Bone marrow (tissue), 2 donors: ENCODE data around the gene SPIRE2.
"Not testable (repeated sequence)": the region's sequence is repeated elsewhere in the genome, so short reads cannot be mapped to it uniquely, and the experiment has no call there.

ENCODE experiments used
- DNase-seq, 2 donors: peaks; one replicate each; lab custom pipeline; 2025; lab: John Stamatoyannopoulos, UW

Gene SPIRE2

DNA sequence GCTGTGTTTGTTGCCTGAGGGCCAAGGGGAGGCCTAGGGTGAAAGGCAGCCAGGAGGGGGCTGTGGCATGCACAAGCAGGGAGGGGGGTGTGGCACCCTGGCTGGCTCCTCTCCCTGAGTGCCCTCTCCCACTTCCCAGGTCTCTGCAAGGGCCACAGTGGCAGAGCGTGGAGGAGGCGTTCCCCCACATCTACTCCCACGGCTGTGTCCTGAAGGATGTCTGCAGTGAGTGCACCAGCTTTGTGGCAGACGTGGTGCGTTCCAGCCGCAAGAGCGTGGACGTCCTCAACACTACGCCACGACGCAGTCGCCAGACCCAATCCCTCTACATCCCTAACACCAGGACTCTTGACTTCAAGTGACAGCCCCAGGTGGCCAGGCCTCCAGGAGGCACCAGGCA is 41.6 kb downstream of the SPIRE2 start:
- DNase-seq = no peak

DNA sequence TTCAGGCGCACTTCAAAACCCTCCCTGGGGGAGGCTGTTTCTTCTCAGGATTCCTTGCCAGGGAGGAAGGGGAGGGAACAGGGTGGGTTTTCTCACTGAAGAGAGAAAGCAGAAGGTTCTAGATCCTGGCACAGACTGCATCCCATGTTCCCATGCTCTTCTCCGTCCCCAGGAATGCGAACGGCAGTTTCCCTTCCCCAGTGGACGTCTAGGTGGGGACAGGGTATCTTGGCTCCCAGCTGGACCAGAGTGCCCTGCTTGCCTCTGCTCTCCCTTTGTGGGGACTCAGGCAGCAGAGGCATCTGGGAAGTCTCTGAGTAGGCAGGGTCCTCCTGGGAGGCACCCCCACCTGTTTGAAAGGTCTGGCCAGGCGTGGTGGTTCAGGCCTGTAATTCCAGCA is 42.2 kb downstream of the SPIRE2 start:
- no peak for DNase-seq

DNA sequence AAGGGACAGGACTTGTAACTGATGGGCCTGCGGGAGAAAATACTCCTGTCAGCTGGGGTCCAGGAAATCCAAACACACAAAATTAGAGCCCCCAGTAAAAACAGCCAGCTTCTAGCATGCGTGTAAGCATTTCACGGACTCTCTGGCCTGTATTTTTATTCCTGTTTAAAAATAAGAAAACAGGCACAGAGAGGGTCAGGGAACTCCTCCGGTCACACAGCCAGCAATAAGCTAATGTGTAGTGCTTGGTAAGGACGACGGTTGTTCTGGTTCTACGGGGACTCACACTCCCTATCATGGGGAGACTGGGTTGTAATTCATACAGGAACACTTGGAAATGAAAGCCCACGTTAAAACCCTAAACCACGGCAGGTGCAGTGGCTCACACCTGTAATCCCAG is 43.6 kb downstream of the SPIRE2 start:
- DNase-seq = no peak

DNA sequence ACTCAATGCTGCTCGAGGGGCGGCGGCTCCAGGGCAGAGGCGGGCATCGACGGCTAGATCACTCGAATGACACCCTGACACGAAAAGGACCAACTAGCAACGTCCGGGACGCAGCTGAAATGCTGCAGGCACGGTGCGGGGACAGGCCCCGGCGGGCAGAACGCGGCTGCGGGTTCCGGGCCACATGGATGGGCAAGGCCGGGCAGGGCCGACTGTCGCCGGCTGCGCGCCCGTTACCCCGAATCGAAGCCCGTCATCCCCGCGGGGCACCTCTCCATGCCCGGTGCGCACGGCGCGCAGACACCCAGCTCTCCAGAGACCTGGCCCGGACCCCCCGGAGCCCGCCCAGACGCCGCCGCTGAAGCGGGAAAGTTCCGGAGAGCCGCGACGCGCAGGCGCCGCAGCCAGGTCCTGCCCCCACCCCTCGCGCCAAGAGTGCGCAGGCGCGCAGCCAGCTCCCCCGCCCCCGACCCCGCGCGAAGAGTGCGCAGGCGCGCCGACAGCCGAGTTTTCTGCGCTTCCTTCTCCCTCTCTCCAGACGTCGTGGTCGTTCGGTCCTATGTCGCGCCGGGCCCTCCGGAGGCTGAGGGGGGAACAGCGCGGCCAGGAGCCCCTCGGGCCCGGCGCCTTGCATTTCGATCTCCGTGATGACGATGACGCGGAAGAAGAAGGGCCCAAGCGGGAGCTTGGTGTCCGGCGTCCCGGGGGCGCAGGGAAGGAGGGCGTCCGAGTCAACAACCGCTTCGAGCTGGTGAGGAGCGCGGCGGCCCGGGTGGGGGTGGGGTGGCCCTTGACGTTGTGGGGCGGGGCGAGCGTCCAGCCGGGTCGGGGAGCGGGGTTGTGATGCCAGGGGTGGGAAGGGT is 45.1 kb downstream of the SPIRE2 start, which contains the start of gene TCF25:
Gene TCF25 (plus strand): TSS at position 484 of the 863 bp plus-strand sequence. CDS start 76 bp downstream, at position 560.
- DNase-seq = peak; percentile 64 to 91

DNA sequence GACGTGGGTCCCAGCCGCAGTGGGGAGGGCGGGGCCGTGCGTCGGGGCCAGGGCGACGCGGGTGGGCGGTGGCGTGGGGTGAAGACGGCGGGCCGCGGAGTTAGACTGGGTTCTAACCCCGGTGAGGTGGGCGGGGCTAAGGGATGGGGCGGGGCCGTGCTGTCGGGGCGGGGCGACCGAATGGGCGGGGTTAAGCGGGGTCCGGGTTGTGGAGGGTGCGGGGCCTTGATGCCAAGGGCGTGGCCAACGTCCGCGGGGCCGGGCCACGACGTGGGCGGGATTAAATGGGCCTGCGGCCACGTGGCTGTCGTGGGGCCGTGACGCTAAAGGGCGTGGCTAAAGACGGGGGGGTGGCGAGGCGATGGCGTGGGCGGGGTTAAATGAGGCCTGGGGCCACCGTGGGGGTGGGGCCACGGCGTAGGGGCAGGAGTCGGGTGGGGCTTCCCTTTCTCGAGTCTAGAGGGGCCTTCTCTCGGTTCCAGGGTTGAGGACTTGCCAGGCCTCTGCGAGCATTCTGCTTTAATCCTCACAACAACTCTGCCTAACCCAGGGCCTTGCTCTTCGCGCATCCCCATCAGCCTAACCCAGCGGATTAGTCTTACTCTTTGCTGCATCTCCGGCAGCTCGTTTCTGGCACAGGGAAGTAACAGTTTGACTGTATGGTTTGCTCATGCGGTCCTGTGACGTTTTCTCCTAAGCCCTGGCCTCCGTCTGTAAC is 45.9 kb downstream of the SPIRE2 start:
- peak; percentile 87 to 99 for DNase-seq

DNA sequence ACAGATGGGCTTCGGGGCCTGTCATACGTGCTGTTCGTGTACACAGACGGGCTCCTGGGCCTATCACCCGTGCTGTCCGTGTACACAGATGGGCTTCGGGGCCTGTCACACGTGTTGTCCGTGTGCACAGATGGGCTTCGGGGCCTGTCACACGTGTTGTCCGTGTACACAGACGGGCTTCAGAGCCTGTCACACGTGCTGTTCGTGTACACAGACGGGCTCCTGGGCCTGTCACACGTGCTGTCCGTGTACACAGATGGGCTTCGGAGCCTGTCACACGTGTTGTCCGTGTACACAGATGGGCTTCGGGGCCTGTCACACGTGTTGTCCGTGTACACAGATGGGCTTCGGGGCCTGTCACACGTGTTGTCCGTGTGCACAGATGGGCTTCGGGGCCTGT is 50.8 kb downstream of the SPIRE2 start:
- DNase-seq = not testable (repeated sequence)

DNA sequence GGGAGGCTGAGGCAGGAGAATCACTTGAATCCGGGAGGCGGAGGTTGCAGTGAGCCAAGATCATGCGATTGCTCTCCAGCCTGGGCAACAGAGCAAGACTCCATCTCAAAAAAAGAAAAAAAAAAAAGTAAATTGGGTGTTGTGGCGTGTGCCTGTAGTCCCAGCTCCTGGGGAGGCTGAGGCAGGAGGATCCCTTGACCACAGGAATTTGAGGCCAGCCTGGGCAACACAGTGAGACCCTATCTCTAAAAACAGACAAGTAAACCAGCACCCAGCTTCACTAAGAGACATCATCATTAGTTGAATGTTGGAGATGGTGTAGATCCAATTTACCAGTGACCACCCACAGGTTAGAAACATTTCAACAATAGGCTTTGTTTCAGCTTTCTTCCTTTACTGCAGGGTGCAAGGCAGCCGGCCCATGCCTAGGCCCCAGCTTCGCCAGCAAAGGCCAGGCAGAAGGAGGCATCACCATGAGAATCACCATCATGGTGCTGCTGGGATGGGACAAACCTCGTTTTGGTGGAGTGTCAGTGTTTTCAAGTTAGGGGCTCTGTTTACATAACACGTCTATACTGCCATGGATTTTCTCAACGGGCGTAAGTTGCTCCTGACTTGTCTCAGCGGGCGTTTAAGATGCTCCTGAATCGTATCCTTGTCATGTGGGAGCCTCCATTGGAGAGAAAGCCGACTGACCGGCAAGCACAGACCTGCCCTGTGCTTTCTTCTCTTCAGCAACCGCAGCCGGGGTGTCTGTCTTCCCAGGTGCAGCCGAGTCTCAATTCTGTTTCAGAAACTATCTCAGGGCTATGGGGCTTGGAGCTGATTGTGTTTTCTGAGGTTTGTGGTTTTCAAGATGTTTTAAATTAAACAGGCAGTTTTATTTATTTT is 52.4 kb downstream of the SPIRE2 start:
- no peak for DNase-seq

DNA sequence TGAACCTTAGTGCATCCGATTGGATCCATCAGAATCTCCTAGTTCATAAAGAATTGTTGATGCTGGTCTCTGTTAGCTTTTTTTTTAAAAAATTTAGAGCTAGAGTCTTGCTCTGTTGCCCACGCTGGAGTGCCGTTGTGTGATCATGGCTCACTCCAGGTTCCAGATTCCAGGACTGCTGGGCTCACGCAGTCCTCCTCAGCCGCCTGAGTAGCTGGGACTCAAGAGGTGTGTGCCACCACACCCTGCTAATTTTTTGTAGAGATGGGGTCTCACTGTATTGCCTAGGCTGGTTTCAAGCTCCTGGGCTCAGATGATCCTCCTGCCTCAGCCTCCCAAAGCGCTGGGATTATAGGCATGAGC is 53.1 kb downstream of the SPIRE2 start:
- no peak for DNase-seq

DNA sequence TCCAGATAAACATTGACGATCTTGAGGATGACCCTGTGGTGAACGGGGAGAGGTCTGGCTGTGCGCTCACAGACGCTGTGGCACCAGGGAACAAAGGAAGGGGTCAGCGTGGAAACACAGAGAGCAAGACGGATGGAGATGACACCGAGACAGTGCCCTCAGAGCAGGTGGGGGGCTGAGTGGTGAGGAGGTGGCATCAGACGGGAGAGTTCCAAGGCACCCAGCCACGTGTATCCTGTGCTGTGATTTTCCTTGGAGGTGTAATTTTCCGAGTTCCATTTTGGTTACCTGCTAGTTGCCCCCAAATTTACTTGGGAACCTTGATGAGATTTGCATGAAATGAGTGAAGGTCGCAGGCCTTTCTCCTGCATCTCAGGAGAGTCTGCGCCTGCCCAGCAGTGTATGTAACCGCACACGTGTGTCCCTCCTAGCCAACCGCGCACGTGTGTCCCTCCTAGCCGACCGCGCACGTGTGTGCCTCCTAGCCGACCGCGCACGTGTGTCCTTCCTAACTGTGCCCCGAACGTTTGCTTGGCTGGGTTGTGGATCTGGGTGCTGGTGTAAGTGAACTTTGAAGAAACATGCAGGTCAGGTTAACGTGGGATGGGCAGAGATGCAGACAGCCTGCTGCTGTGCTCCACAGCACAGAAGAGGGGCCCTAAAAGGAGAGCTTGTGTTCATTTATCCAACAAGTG is 55.2 kb downstream of the SPIRE2 start:
- no peak for DNase-seq

DNA sequence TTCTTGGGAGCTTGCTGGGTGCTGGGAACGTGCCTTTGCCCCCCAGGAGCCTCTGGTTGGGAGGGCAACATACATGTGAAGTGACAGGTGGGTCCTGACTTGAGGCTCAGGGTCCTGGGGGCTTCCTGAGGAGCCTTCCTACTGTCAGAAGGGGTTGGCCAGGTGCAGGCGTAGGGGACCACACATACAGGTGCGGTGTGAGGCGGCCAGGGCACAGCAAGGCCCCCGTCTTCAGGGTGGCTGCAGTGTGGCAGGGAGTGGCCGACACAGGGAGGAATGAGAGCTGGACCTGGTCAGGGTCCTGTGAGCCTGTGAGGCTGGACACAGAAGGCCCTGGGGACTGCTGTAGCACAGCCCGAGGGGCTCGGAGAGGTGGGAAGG is 55.8 kb downstream of the SPIRE2 start:
- no peak for DNase-seq

DNA sequence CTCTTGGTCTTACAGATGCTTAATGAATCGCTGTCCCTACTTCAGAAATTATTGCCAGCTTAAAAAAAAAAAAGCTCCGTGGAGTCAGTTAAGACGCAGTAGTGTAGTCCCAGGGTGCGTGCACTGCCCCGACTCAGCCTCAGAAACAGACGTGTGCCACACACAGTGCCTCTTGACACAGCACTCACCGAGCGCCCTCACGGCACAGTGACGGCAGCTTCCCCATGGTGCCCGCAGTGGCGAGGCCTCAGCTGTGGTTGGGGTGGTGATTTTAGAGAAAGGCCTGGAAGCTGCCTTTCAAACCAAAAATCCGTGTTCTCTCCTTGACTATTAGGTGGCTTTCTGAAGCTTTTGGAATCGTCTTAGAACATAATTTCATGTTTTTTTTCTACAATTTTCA is 59.0 kb downstream of the SPIRE2 start:
- no peak for DNase-seq

DNA sequence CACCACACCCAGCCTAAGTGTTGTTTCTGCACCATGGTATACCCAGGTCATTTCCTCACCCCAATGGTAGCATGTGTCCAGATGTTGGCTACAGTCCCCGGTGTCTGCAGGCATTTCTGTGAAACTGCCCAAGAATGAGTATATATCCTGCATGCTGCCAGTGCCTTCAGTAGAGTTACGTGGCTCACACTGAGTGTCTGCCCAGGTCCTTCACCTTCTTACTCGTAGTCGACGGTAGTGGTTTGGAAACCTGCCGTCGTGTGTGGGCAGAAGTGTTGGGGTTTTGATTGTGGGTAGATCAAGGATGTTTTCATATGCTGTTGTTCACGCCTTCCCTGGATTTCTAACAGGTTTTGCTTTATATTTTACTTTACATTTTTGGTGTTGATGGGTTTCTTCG is 61.9 kb downstream of the SPIRE2 start:
- no peak for DNase-seq

DNA sequence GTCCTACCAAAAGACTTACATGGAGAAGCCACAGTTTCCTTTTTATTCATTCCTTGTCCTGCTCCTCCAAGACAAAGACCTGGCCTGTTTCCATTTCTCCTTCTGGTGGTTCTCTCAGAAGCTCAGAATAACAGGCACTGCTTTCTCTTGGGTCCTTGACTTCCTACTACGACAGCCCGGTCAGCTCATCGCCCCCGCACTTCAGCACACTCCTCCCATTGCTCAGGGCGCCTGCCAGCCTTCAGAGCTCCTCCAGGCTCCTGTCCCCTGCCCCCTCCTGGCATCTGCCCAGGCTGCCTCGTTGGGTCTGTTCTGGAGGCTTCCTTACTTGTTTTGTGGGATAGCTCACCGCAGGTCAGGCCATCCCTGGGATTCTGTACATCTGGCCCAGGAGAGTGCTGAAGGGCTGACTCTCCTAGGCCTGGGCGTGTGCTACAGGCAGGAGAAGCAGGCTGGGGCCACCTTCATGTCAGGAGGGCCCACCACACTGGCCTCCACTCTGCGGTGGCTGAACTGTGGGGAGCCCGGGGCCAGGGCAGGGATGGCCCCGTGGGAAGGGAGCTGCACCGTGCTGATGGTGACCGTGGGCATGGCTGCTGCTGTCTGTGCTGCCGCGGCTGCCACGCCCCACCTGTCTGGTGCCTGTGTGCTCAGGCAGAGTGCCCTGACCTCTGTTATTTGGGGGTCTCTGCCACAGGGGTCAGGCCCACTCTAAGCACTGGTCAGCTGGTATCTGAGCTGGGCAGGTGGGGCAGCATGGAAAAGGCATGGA is 62.8 kb downstream of the SPIRE2 start:
- no peak for DNase-seq

DNA sequence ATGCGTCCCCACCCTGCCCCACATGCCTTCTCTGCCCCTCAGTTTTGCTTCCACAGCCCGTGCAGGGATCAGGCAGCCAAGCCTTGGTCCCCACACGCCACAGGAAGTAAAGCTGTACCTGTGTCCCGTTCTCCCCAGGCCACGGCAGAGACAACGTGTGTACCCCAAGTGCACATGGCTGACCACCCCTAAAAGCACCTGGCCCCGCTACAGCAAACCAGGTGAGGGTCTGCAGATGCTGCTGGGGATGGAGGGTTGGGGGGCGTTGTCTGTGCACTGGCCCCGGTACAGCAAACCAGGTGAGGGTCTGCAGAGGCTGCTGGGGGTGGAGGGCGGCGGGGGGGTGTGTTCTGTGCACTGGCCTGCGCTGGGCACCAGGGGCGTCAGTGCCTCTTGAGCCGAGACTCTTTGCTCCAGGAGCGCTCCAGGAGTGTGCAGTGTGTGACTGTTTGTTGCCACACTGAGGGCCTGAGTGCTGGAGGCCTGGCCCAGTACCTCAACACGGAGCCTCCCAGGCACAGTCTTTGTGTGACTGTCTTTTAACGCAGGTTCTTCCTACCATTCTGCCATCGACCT is 63.9 kb downstream of the SPIRE2 start:
- no peak for DNase-seq

DNA sequence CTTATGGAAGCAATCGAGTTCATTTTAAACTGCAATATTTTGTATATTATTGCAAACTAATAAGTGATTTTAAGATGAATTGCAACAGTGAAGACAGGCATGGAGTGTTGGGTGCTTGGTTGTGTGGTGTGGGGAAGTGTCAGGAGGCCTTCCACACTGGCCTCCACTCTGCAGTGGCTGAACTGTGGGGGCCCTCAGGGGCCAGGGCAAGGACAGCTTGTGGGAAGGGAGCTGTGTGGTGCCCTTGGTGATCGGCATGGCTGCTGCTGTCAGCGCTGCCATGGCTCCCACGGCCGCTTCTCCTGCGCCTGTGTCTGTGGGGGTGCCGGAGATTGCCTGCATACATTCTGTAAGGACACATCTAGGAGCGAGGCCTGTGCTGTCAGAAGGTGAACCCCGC is 64.4 kb downstream of the SPIRE2 start:
- no peak for DNase-seq

DNA sequence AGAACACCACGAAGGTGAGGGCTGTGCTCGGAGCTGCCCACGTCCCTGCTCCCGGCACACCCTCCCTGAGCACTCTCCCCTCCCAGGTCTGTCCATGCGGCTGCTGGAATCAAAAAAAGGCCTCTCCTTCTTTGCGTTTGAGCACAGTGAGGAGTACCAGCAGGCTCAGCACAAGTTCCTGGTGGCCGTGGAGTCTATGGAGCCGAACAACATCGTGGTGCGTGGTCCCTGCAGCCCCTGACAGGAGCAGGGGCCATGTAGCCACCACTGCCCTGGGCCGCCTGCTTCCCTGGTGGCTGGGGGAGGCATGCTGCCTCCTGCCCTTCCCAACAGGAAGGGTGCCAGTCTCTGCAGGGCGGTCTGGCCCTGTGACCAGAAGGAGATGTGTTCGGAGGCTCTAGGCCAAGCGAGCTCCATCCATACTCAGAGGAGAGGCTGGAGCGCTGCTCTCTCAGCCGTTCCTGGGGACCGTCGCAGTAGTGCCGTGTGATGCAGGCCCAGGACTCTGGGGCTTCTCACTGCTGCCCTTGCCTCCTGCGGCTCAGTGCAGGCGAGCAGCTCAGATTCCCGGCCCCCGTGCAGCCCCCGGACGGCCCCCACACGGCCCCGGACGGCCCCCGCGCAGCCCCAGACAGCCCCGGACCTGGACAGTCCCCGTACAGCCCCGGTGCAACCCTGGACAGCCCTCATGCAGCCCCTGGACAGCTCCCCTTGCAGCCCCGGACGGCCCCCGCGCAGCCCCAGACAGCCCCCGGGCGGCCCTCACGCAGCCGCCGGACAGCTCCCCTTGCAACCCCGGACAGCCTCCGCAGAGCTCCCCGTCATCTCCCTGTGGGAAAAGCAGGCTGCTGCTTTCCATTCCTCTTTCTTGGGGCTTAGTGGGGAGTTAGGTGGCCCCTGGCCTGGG is 65.6 kb downstream of the SPIRE2 start:
- DNase-seq = no peak

DNA sequence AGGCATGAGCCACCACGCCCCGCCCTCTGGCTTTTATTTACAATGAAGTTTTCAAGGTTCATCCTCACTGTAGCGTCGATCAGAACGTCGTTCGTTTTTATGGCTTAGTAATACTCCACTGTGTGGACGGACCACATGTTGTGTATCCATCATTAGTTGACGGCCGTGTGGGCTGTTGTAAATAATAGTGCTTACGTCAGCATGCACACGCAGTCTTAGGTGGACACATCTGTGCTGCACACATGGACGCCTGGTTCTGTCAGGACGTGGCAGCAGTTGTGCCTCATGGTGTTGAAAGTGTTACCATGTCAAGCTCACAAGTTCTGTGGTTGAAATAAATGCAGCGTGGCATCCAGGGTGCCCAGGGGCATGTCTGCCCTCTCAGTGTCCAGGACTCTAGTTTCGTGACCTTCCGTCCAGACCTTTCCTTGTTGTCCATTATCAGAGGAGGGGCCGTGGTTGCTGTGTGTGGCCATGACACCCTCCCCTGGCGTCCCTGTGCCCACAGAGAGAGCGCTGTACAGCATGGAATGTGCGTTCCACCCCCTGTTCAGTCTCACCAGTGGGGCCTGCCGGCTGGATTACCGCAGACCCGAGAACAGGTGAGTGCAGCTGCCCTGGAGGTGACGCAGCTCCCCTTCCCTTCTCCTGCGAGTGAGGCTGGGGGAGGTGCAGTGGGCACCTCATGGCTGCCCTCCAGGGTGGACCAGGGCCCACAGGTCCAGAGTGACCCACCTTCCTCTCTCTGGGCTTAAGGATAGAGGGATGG is 67.4 kb downstream of the SPIRE2 start:
- no peak for DNase-seq

DNA sequence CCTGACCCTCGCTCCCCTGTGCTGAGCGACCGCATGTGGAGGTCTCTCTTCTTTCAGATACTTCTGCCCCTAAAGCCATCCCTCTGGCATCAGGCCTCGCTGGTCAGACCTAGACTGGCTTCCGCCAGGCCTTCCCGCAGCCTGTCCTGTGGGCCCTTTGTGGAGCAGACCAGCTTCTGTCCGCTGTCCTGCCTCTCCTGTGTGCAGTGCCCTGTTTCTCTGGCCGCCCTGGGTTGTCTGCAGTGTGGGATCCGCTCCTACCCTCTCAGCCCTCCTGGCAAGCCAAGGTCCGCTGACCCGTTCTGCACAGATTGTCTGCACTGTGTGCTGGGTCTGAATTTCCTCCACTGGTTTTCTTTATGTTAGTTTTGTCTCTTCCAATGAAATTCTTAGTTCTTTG is 68.9 kb downstream of the SPIRE2 start:
- DNase-seq = no peak
